D721Med (cell line): ENCODE measurements around the gene DPPA3.
"Not testable (repeated sequence)": the region's sequence is repeated elsewhere in the genome, so short reads cannot be mapped to it uniquely, and the experiment has no call there.

ENCODE experiments used
- DNase-seq: peaks from one replicate; pipeline ENCODE4 v3.0.0; 2011; ENCODE audit warnings: low spot score; ENCODE audit not compliant: insufficient read length
- FAIRE-seq: peaks from 2 replicates; lab custom pipeline; 2011; peaks lifted over from hg19 to GRCh38; lab: Jason Lieb, UNC
- CTCF ChIP-seq: IDR thresholded peaks from 2 replicates; pipeline ENCODE4 v1.5.1; 2012; ENCODE audit warnings: mild to moderate bottlenecking, control low read depth; ENCODE audit not compliant: insufficient read depth; ENCODE audit errors: missing control alignments

The DPPA3 gene

GRCh38 chr12:7750350-7750749, 39.1 kb downstream of the DPPA3 start:
- FAIRE-seq = no peak
- no peak for DNase-seq
- no peak for TF ChIP-seq CTCF

DNA sequence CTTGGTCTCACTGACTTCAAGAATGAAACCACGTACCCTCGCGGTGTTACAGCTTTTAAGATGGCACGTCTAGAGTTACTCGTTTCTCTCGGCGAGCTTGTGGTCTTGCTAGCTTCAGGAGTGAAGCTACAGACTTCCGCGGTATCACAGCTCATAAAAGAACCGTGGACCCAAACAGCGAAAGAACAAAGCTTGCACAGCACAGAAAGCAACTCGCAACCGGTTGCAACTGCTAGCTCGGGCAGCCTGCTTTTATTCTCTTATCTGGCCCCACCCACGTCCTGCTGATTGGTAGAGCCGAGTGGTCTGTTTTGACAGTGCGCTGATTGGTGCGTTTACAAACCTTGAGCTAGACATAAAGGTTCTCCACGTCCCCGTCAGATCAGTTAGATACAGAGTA, 40.2 kb downstream of the DPPA3 start:
- DNase-seq (no peak), FAIRE-seq (no peak)
- TF ChIP-seq CTCF = no peak

GRCh38 chr12:7751941-7752922, 41.0 kb downstream of the DPPA3 start:
- not testable (repeated sequence) for FAIRE-seq, DNase-seq

DNA sequence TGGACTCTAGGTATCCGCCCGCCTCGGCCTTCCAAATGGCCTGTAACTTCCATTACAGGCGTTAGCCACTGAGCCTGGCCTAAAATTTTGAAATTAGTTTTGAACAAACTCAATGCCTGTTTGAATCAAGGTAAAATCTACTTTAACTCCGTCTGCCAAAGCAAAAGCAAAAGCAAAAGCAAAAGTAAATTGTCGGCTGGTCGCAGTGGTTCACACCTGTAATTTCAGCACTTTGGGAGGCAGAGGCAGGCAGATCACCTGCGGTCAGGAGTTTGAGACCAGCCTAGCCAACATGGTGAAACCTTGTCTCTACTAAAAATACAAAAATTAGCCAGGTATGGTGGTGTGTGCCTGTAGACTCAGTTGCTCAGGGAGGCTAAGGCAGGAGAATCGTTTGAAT, 44.4 kb downstream of the DPPA3 start:
- not testable (repeated sequence) for DNase-seq, FAIRE-seq

- DNase-seq (no peak), FAIRE-seq (no peak)
- TF ChIP-seq CTCF = no peak
Observed at GRCh38 chr12:7756993-7757392, 45.8 kb downstream of the DPPA3 start.

- TF ChIP-seq CTCF = no peak
- FAIRE-seq (no peak), DNase-seq (no peak)
Observed at GRCh38 chr12:7758766-7759140, 47.5 kb downstream of the DPPA3 start.
